ENCODE results near the gene ST14.

DNA sequence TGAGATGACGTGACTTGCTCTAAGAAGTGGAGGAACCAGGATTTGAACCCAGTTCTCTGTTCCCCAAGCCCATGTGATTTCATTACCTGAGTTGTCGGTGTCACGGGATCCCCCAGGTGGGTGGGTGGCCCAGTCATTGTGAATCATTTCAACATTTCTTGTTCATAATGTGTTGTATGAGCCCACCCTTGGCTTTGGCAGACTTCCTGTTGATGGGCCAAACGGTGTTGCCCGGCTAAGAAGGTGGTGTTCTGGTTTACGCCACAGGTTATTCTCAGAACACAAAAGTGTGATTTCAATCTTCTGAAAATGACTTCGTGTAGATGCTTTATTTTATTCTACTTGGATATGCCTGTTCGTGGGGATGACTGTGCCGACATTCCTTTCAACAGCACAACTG lies 21.6 kb upstream of the ST14 start:
- TF ChIP-seq, protein P1, sequence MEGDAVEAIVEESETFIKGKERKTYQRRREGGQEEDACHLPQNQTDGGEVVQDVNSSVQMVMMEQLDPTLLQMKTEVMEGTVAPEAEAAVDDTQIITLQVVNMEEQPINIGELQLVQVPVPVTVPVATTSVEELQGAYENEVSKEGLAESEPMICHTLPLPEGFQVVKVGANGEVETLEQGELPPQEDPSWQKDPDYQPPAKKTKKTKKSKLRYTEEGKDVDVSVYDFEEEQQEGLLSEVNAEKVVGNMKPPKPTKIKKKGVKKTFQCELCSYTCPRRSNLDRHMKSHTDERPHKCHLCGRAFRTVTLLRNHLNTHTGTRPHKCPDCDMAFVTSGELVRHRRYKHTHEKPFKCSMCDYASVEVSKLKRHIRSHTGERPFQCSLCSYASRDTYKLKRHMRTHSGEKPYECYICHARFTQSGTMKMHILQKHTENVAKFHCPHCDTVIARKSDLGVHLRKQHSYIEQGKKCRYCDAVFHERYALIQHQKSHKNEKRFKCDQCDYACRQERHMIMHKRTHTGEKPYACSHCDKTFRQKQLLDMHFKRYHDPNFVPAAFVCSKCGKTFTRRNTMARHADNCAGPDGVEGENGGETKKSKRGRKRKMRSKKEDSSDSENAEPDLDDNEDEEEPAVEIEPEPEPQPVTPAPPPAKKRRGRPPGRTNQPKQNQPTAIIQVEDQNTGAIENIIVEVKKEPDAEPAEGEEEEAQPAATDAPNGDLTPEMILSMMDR (IDR thresholded peaks at IDR 0.05): no peak
- no peak for TF ChIP-seq POLR2A (IDR thresholded peaks at IDR 0.05)
